Fibroblast of skin of left quadriceps (primary cell): ENCODE data around the gene CASS4.

Source experiments
- DNase-seq, 2 experiments: peaks; one replicate each; pipeline ENCODE4 v3.0.0-alpha.2; 2013; ENCODE audit warnings: low read depth in 2 of 2

Gene CASS4

GRCh38 chr20:56504373-56505005 is 92.4 kb downstream of the CASS4 start:
- DNase-seq: no peak

- no peak for DNase-seq
These were observed 94.0 kb downstream of the CASS4 start for GRCh38 chr20:56506103-56506502.
